Measurements from ENCODE around the gene ARHGEF19. TPM values are rescaled to one million over a fixed set of nuclear protein-coding genes. Genes with fewer than 3 reads are reported as not detected.

The ARHGEF19 gene
- total and polyA plus RNA-seq, 2 of the 13 experiments (the other 11 are each of a cell fraction or from before 2014, with no cell fraction given) = 1.7 to 1.8 TPM

DNA sequence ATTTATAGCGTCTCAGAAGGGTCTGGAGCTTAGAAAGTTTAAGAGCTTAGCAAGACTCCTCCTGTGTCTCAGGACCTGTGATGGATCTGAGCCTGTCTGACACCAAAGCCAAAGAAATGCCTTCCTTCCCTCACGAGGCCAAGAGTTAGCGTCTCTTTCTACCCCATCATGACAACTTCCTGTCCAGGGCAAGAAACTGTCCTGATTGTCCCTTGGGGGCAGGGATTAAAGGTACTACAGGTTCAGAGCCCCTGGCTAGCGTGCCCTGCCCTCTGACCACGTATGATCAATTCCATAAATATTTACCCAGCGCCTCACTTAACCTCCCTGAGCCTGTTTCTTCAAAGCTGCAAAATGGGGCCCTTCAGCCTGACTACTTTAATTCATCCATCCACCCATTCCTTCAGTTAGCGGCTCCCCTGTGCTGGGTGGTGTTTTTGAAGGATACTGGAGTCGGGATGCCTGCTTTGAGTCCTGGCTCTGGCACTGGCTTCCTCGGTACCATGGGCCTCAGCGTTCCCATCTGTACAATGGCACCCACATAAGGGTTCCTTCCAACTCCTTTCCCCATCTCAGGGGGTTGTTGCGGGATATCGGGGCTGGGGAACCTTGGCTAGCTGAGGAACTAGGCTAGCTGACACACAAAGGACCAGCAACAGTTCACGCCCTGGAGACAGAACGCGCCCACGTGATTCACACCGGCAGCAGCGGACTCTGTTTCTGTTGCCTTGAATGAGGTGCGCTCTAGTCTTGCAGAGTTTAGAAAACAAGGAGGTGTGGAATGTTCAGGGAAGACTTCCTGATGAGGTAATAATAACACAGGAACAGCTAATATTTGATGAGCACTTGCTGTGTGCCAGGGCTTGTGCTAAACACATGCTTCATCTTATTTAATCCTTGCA lies 33.6 kb downstream of the ARHGEF19 start (continued):
- no peak for TF ChIP-seq HNRNPLL (IDR thresholded peaks at IDR 0.05; ENCODE audit: low read depth, low read length, poor library complexity, severe bottlenecking)
- TF ChIP-seq FOXA3 (CRISPR knock-in tag; IDR thresholded peaks at IDR 0.05) = peak; percentile 79
- no peak; the same call in 1 of the 2 replicates for TF ChIP-seq ZNF136 (CRISPR knock-in tag; IDR thresholded peaks at IDR 0.05; ENCODE audit: low read depth)
- TF ChIP-seq ISX (CRISPR knock-in tag; conservative IDR thresholded peaks at IDR 0.05) = no peak
- peak; percentile 82 for TF ChIP-seq HNF4A (CRISPR knock-in tag; IDR thresholded peaks at IDR 0.05)
- TF ChIP-seq SRY (CRISPR knock-in tag; IDR thresholded peaks at IDR 0.05) = no peak
- TF ChIP-seq MEIS1 (CRISPR knock-in tag; IDR thresholded peaks at IDR 0.05; ENCODE audit: borderline replicate concordance) = peak; percentile 80
- no peak for TF ChIP-seq TSC22D2 (CRISPR knock-in tag; IDR thresholded peaks at IDR 0.05; ENCODE audit: borderline replicate concordance)
- no peak for TF ChIP-seq RFXAP (CRISPR knock-in tag; IDR thresholded peaks at IDR 0.05; ENCODE audit: borderline replicate concordance)
- TF ChIP-seq, protein P1, sequence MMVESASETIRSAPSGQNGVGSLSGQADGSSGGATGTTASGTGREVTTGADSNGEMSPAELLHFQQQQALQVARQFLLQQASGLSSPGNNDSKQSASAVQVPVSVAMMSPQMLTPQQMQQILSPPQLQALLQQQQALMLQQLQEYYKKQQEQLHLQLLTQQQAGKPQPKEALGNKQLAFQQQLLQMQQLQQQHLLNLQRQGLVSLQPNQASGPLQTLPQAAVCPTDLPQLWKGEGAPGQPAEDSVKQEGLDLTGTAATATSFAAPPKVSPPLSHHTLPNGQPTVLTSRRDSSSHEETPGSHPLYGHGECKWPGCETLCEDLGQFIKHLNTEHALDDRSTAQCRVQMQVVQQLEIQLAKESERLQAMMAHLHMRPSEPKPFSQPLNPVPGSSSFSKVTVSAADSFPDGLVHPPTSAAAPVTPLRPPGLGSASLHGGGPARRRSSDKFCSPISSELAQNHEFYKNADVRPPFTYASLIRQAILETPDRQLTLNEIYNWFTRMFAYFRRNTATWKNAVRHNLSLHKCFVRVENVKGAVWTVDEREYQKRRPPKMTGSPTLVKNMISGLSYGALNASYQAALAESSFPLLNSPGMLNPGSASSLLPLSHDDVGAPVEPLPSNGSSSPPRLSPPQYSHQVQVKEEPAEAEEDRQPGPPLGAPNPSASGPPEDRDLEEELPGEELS (CRISPR knock-in tag; IDR thresholded peaks at IDR 0.05) = peak; percentile 77
- TF ChIP-seq U2AF2 (IDR thresholded peaks at IDR 0.05; ENCODE audit: low read depth, low read length) = no peak
- TF ChIP-seq KLF15 (CRISPR knock-in tag; IDR thresholded peaks at IDR 0.05; ENCODE audit: borderline replicate concordance) = no peak
- TF ChIP-seq RBFOX2 (IDR thresholded peaks at IDR 0.05; ENCODE audit: low read depth, low read length) = no peak
- TF ChIP-seq, protein P2, sequence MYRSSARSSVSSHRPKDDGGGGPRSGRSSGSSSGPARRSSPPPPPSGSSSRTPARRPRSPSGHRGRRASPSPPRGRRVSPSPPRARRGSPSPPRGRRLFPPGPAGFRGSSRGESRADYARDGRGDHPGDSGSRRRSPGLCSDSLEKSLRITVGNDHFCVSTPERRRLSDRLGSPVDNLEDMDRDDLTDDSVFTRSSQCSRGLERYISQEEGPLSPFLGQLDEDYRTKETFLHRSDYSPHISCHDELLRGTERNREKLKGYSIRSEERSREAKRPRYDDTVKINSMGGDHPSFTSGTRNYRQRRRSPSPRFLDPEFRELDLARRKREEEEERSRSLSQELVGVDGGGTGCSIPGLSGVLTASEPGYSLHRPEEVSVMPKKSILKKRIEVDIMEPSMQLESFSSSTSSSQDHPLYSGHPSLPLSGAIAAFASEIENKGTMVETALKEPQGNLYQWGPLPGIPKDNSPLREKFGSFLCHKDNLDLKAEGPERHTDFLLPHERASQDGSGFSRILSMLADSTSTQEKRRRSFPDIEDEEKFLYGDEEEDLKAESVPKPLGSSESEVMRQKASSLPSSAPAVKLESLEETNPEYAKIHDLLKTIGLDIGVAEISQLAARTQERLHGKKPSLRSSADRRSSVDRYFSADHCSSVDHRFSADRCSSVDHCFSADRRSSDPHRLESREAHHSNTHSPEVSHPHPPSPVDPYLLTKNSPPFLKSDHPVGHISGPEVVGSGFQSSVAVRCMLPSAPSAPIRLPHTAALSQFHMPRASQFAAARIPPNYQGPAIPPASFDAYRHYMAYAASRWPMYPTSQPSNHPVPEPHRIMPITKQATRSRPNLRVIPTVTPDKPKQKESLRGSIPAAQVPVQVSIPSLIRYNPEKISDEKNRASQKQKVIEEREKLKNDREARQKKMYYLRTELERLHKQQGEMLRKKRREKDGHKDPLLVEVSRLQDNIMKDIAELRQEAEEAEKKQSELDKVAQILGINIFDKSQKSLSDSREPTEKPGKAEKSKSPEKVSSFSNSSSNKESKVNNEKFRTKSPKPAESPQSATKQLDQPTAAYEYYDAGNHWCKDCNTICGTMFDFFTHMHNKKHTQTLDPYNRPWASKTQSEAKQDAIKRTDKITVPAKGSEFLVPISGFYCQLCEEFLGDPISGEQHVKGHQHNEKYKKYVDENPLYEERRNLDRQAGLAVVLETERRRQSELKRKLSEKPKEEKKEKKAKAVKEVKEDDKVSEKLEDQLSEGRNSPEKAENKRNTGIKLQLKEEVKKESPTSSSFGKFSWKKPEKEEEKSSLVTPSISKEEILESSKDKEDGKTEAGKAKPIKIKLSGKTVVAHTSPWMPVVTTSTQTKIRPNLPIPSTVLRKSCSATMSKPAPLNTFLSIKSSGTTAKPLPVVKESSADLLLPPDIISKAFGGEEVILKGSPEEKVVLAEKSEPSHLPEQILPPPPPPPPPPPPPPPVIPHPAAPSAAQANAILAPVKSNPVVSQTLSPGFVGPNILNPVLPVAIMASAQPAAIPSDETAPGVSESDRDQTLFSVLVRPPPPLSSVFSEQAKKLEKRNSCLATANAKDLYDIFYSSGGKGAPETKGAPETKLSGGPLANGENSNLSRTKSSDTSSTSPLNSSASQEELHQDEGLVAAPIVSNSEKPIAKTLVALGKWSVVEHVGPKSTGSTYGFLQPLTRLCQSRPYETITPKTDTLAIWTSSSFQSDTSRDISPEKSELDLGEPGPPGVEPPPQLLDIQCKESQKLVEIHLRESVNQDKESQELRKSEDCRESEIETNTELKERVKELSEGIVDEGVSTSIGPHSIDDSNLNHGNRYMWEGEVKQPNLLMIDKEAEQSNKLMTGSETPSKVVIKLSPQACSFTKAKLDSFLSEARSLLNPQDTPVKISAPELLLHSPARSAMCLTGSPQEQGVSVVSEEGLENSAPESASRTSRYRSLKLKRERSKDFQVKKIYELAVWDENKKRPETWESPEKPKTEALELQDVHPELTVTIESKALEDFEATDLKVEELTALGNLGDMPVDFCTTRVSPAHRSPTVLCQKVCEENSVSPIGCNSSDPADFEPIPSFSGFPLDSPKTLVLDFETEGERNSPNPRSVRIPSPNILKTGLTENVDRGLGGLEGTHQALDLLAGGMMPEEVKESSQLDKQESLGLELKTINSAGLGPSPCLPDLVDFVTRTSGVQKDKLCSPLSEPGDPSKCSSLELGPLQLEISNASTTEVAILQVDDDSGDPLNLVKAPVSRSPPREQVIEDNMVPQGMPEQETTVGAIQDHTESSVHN (CRISPR knock-in tag; IDR thresholded peaks at IDR 0.05) = no peak
- no peak for TF ChIP-seq ZNF570 (CRISPR knock-in tag; IDR thresholded peaks at IDR 0.05; ENCODE audit: borderline replicate concordance)
- TF ChIP-seq SMAD3 (CRISPR knock-in tag; IDR thresholded peaks at IDR 0.05) = no peak
- TF ChIP-seq ZNF230 (CRISPR knock-in tag; IDR thresholded peaks at IDR 0.05) = peak; percentile 75
- TF ChIP-seq MTA3 (CRISPR knock-in tag; IDR thresholded peaks at IDR 0.05) = no peak
- TF ChIP-seq HOXA7 (CRISPR knock-in tag; IDR thresholded peaks at IDR 0.05) = no peak

Data from HepG2 (cell line).